ENCODE results near the gene RRP9. TPM values are rescaled to one million over a fixed set of nuclear protein-coding genes. Genes with fewer than 3 reads are reported as not detected.
A peak's percentile ranks its signal among the peaks of the same experiment; 100 is the strongest.

RRP9 gene
- total and polyA plus RNA-seq, 9 donors: 4.9 to 32.7 (median 16.8) TPM

GRCh38 chr3:51955175-51955892 is 13.6 kb upstream of the RRP9 start, which contains the start of gene GPR62:
Gene GPR62, plus strand, starts transcription at chr3:51955381. Its CDS starts 272 bp downstream, at chr3:51955653.
- DNase-seq: peak in 2 of 5 donors; percentile 18 to 43
- Histone ChIP-seq H3K4me3 (peak within 1 kb of the TSS; percentile 39), H3K9me3 (no peaks in the 10 kb centered on the region), H3K27me3 (no peaks in the 10 kb centered on the region), H3K4me1 (ENCODE audit: insufficient read depth) (peaks cover 4% of the 10 kb centered on the region), H3K27ac (peak within 1 kb of the TSS in 1 of 2 donors; percentile 86), H3K36me3 (no peaks in the 10 kb centered on the region)
- intact Hi-C loops (cut with DNase I): no loop called here
- WGBS, 3 donors: 22 to 29% (median 28%) methylated on average over 31 to 33 of the region's 33 CpGs
- TF ChIP-seq CTCF (IDR thresholded peaks at IDR 0.05): no peak

GRCh38 chr3:51954713-51955112 is 13.0 kb upstream of the RRP9 start:
- Histone ChIP-seq H3K27ac (no peak overlapping the region), H3K36me3 (no peaks in the 10 kb centered on the region), H3K9me3 (no peaks in the 10 kb centered on the region), H3K4me1 (ENCODE audit: insufficient read depth) (peaks cover 4% of the 10 kb centered on the region), H3K27me3 (no peaks in the 10 kb centered on the region), H3K4me3 (no peak overlapping the region)
- DNase-seq: no peak
- no peak for TF ChIP-seq EP300 (IDR thresholded peaks at IDR 0.05)
- no peak for TF ChIP-seq CTCF (IDR thresholded peaks at IDR 0.05)
- TF ChIP-seq POLR2A (IDR thresholded peaks at IDR 0.05): no peak
- intact Hi-C loops (cut with DNase I): no loop called here
- 79 to 87% (median 80%) methylated on average over 1 of the region's 1 CpG for WGBS, 3 donors

DNA sequence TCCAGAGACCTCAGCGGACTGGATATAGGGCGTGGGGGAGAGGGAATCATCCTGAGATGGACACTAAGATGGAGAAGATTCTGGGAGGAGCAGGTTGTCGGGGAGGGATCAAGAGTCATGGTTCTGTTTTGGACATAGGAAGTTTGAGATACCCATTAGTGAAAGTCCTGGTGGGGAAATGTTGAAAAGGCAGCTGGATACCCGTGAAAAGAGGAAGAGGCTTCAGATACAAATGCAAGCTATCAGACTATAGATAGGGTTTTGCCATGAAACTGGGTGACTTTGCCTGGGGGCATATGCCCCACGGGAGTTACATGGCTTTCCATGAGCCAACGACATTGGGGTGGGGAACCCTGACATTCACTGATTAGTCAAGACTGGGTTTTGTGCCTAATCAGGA is 12.4 kb upstream of the RRP9 start:
- Histone ChIP-seq H3K27ac (no peak overlapping the region), H3K27me3 (no peaks in the 10 kb centered on the region), H3K4me3 (no peak overlapping the region), H3K36me3 (no peaks in the 10 kb centered on the region), H3K9me3 (no peaks in the 10 kb centered on the region), H3K4me1 (ENCODE audit: insufficient read depth) (peaks cover 4% of the 10 kb centered on the region)
- intact Hi-C loops (cut with DNase I): no loop called here
- WGBS, 3 donors: 74 to 82% (median 80%) methylated on average over 6 of the region's 6 CpGs
- no peak for DNase-seq
- TF ChIP-seq POLR2A (IDR thresholded peaks at IDR 0.05) (no peak), CTCF (IDR thresholded peaks at IDR 0.05) (no peak), EP300 (IDR thresholded peaks at IDR 0.05) (no peak)

- H3K9me3 ChIP-seq: no peaks in the 10 kb centered on the region
- no peak overlapping the region for H3K27ac ChIP-seq
- peak in 2 of 5 donors; percentile 6 to 9 for DNase-seq
- WGBS, 3 donors: 58 to 64% (median 63%) methylated on average over 3 of the region's 3 CpGs
- H3K4me3 ChIP-seq: no peak overlapping the region
- no peaks in the 10 kb centered on the region for H3K27me3 ChIP-seq
- peaks cover 4% of the 10 kb centered on the region for H3K4me1 ChIP-seq (ENCODE audit: insufficient read depth)
- H3K36me3 ChIP-seq: no peaks in the 10 kb centered on the region
- intact Hi-C loops (cut with DNase I): no loop called here
- TF ChIP-seq EP300 (IDR thresholded peaks at IDR 0.05) (no peak), POLR2A (IDR thresholded peaks at IDR 0.05) (no peak), CTCF (IDR thresholded peaks at IDR 0.05) (no peak)
Measured at GRCh38 chr3:51953445-51953844, 11.7 kb upstream of the RRP9 start.
